RWPE1 (cell line): ENCODE data around the gene TMEM192.
"Not testable (repeated sequence)": the region's sequence is repeated elsewhere in the genome, so short reads cannot be mapped to it uniquely, and the experiment has no call there.

ENCODE experiments used
- CTCF ChIA-PET: fragments of 350-600 bp; sonication (Branson Sonifier 250); formaldehyde crosslinking; extraction: SDS; loops from one replicate; lab custom pipeline; 2021; lab: Yijun Ruan, JAX
- POLR2A ChIA-PET: fragments of 400-600 bp; formaldehyde crosslinking; extraction: SDS; loops from one replicate; lab custom pipeline; 2020; ENCODE audit warnings: antibody characterized with exemption; ENCODE audit not compliant: low non-redundant PET; lab: Yijun Ruan, JAX
- DNase-seq: peaks from one replicate; pipeline ENCODE4 v3.0.0; 2012; ENCODE audit warnings: low spot score
- H3K27ac ChIP-seq: fragments of 450-650 bp; 2 replicates; pipeline ENCODE4 v1.5.1; 2017
- TF ChIP-seq, protein P1 (sequence below): fragments of 450-650 bp; conservative IDR thresholded peaks from 2 replicates; pipeline ENCODE4 v1.5.1; 2017; ENCODE audit warnings: low read depth, mild to moderate bottlenecking

Gene TMEM192

DNA sequence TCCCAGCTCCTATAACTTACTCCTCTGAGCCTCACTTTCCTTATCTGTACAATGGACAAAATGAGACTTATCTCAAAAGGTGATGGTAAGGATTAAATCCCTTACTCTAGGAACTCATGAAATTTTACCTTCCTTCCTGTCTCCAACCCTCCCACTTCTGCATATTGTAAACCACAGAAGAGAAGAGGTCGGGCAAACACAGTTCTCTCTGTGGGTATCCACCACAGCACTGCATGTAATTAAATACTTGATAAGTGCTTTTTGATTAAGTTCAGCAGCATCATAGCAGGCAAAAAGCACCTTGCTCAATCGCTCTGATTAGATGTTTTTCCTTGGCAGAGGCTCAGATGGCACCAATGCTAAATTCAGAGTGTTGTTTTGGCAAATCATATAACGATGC lies 17.3 kb upstream of the TMEM192 start:
- ChIA-PET POLR2A (no interaction called here), CTCF (no interaction called here)
- no peak overlapping the region for H3K27ac ChIP-seq
- TF ChIP-seq, protein P1, sequence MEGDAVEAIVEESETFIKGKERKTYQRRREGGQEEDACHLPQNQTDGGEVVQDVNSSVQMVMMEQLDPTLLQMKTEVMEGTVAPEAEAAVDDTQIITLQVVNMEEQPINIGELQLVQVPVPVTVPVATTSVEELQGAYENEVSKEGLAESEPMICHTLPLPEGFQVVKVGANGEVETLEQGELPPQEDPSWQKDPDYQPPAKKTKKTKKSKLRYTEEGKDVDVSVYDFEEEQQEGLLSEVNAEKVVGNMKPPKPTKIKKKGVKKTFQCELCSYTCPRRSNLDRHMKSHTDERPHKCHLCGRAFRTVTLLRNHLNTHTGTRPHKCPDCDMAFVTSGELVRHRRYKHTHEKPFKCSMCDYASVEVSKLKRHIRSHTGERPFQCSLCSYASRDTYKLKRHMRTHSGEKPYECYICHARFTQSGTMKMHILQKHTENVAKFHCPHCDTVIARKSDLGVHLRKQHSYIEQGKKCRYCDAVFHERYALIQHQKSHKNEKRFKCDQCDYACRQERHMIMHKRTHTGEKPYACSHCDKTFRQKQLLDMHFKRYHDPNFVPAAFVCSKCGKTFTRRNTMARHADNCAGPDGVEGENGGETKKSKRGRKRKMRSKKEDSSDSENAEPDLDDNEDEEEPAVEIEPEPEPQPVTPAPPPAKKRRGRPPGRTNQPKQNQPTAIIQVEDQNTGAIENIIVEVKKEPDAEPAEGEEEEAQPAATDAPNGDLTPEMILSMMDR, result no peak
- no peak for DNase-seq

DNA sequence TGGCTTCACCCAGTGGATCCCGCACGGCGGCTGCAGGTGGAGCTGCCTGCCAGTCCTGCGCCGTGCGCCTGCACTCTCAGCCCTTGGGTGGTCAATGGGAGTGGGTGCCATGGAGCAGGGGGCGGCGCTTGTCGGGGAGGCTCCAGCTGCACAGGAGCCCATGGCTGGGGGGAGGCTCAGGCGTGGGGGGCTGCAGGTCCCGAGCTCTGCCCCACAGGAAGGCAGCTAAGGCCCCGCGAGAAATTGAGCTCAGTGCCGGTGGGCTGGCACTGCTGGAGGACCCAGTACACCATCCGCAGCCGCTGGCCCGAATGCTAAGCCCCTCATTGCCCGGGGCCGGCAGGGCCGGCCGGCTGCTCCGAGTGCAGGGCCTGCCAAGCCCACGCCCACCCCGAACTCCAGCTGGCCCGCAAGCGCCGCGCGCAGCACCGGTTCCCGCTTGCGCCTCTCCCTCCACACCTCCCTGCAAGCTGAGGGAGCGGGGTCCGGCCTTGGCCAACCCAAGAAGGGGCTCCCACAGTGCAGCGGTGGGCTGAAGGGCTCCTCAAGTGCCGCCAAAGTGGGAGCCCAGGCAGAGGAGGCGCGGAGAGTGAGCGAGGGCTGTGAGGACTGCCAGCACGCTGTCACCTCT lies 13.3 kb upstream of the TMEM192 start:
- CTCF ChIA-PET, DNase-seq, POLR2A ChIA-PET, H3K27ac ChIP-seq: not testable (repeated sequence)

DNA sequence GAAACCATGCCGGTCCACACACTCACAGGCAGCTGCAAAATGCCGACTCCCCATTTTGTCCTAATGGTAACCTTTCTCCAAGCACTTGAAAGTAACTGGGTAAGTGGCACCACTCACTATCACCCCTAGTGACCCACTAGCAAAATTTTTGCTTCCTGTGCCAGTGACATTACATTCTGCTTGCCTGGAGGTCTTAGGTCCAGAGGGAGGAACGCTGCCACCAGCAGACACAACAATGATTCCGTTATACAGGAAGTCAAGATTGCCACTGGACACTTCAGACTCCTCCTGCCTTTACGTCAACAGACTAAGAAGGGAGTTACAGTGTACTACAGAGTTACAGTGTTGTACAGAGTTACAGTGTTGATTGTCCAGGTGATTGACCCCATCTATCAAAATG lies 11.8 kb upstream of the TMEM192 start:
- POLR2A ChIA-PET, result no interaction called here
- CTCF ChIA-PET, result no interaction called here
- DNase-seq, result no peak
- H3K27ac ChIP-seq, result no peak overlapping the region
- TF ChIP-seq, protein P1, result no peak

DNA sequence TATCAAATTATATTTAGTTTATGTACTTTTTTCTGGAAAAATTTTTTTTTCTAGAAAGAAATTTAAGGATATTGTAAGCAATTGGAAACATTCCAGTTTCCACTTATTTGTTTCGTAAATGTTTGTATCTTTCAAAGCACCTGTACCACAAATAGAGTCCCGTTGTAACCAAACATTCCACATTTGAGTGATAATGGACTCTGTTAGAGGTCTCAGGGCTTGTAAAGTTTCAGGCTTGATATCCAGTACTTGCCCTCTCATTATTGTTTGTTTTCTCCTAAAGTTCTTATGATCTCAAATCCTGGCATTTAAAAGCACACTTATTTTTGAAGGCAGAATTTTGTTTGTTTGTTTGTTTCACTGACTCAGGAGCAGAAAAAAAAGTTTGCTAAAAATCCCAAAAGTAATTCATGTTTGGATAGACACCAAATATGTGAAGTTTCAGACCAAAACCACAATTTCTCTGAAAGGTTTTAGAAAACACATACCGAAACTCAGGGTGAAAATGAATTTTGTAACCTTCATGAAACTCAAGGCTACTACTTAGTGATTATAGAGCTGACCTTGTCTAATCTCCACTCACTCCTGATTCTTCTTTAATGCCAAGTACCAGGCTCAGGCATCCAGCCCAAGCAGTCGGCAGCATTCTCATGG lies 5.7 kb upstream of the TMEM192 start:
- TF ChIP-seq, protein P1, result no peak
- no peak for DNase-seq
- POLR2A ChIA-PET, result no interaction called here
- no peak overlapping the region for H3K27ac ChIP-seq
- CTCF ChIA-PET, result no interaction called here

DNA sequence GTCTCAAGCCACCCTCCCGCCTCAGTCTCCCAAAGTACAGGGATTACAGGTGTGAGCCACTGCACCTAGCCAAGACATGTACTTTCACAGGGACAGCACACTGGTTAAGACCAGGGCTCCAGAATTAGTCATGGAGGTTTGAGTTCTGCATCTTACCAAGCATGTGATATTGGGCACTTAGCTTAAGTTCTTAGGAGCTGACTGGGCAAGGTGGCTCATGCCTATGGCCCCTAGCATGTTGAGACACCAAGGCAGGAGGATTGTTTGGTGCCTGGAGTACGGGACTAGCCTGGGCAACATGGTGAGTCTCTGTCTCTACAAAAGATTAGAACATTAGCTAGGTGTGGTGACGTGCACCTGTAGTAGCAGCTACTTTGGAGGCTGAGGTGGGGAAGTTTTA lies 2.6 kb upstream of the TMEM192 start:
- no peak overlapping the region for H3K27ac ChIP-seq
- ChIA-PET CTCF (interaction anchor here (0.6 to 1.5 kb wide), 3 partner anchors 81 to 592 kb away, joined by 3 to 7 read pairs (median 3); no protein-coding TSS in a partner anchor), POLR2A (no interaction called here)
- DNase-seq, result no peak
- TF ChIP-seq, protein P1, result no peak

DNA sequence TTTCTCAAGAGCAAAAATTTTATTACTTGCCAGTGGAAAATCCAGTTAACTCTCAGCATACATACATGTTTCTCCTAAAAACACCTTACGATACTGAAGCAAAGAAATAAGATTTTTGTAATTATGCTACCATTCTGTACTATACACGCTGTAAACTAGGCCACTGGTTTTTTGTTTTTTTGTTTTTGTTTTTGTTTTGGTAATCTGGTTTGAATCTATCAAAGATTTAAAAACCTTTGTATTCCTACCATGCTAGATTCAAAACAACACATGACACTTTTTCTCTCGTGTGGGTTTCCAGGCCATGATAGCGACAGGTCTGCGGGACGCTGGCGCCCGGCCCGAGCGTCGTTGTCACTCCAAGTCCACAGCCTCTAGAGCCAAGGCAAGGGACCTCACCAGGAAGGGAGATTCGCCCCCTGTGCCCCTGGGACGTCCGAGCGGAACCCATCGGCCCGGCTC lies 723 bp downstream of the TMEM192 start:
- H3K27ac ChIP-seq, result peak overlapping the region; percentile 88
- TF ChIP-seq, protein P1, result no peak
- DNase-seq, result no peak
- CTCF ChIA-PET, result interaction anchor here (0.6 kb wide), 1 partner anchor 793 kb away, joined by 3 read pairs; no protein-coding TSS in a partner anchor
- POLR2A ChIA-PET, result no interaction called here

DNA sequence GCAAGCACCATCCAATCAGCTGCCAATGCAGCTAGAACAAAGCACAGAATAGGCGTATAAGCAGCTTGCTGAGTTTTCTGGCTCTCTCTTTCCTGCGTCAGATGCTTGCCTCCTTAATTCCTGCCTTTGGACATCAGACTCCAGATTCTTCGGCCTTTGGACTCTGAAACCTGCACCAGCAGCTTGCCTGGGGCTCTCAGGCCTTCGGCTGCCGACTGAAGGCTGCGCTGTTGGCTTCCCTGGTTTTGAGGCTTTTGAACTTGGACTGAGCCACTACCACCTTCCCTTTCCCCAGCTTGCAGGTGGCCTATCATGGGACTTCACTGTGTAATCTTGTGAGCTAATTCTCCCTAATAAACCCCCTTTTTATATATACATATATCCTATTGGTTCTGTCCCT lies 6.1 kb downstream of the TMEM192 start:
- no peak overlapping the region for H3K27ac ChIP-seq
- TF ChIP-seq, protein P1, result no peak
- POLR2A ChIA-PET, result no interaction called here
- CTCF ChIA-PET, result no interaction called here
- DNase-seq, result no peak
